Measurements from ENCODE around the gene TNFSF9.
A peak's percentile ranks its signal among the peaks of the same experiment; 100 is the strongest.

The TNFSF9 gene

DNA sequence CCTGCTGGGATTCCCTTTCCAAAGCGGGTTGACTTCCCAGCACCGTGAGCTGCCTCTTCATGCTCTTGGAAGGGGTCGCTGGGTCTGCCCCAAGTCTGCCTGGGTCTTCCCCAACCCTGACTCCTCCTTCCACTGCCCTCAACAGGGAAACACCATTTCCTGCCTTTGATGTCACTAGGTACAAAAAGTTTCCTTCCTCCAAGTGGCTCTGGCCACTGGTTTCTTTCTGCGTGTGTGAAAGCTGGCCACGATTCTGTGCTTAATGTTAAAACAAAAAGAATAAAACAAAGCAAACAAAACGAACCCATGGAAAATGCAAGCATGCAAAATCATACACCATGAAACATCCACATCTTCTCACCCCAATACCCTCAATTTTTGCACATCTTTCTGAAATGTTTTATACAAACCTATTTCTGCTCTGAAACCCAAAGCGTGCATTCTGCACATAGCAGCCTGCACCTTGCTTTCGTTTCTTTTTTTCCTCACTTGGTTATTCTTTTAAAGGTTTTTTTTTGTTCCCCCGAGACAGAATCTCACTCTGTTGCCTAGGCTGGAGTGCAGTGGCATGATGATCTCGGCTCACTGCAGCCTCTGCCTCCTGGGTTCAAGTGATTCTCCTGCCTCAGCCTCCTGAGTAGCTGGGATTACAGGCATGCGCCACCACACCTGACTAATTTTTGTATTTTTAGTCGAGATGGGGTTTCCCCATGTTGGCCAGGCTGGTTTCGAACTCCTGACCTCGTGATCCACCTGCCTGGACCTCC, 12.5 kb upstream of the TNFSF9 start:
- peak overlapping the region in 5 of 7 experiments; percentile 16 to 53 (median 20) for H3K4me3 ChIP-seq (ENCODE audit: control insufficient read depth in 1 of 7, extremely low read depth in 1 of 7, insufficient read depth in 4 of 7, low read depth in 2 of 7, low read length in 6 of 7)
- DNase-seq: peak in 2 of 3 donors; percentile 37 to 40
- no peaks in the 10 kb centered on the region for H3K9me3 ChIP-seq (ENCODE audit: control extremely low read depth in 1 of 5, control insufficient read depth in 4 of 5, insufficient read depth in 2 of 5, low read depth in 1 of 5, low read length in 4 of 5)
- no peak overlapping the region for H3K27ac ChIP-seq (ENCODE audit: insufficient read depth in 1 of 2, low read depth in 1 of 2, low read length in 2 of 2, poor library complexity in 1 of 2, severe bottlenecking in 2 of 2)
- CTCF ChIA-PET: interaction anchor here (0.7 to 2.5 kb wide), 6 partner anchors 17 to 440 kb away, joined by 3 to 16 read pairs (median 4); partner anchors contain the start of gene VAV1
- WGBS (ENCODE audit: insufficient coverage): 17% methylated on average over 6 of the region's 14 CpGs
- POLR2A ChIA-PET: interaction anchor here (0.6 kb wide), 1 partner anchor 678 kb away, joined by 3 read pairs; no protein-coding TSS in a partner anchor
- H3K4me1 ChIP-seq (ENCODE audit: control extremely low read depth in 1 of 4, control insufficient read depth in 4 of 4, insufficient read depth in 4 of 4, low read length in 3 of 4): peaks cover 7 to 32% (median 24%) of the 10 kb centered on the region in 4 experiments
- H3K36me3 ChIP-seq (ENCODE audit: control insufficient read depth in 4 of 4, insufficient read depth in 4 of 4, low read length in 3 of 4): no peaks in the 10 kb centered on the region
- H3K27me3 ChIP-seq (replicated peaks in 2 of 5; ENCODE audit: control insufficient read depth in 4 of 5, insufficient read depth in 5 of 5, low read length in 4 of 5): no peaks in the 10 kb centered on the region

DNA sequence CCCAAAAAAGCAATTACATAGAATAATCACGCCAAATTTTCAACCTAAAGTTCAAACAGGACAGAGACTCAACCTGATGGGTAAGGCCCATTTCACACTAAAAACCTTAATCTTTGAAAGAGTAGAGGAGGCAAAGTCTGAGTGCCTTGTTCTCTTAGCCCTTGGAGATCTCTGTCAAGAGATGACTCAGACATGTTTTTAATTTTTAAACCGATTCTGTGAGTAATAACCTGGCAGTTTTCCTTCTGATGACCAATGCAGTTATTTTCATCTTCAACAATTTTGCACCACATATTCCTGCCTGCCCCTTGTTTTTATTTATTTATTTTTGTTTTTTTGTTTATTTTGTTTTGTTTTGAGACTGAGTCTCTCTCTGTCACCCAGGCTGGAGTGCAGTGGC, 11.5 kb upstream of the TNFSF9 start:
- WGBS (ENCODE audit: insufficient coverage): 80% methylated on average over 1 of the region's 2 CpGs
- ChIA-PET CTCF (interaction anchor here (0.9 kb wide), 1 partner anchor 344 kb away, joined by 3 read pairs; no protein-coding TSS in a partner anchor), POLR2A (no interaction called here)
- no peak for DNase-seq
- peaks cover 7 to 32% (median 24%) of the 10 kb centered on the region in 4 experiments for H3K4me1 ChIP-seq (ENCODE audit: control extremely low read depth in 1 of 4, control insufficient read depth in 4 of 4, insufficient read depth in 4 of 4, low read length in 3 of 4)
- H3K27ac ChIP-seq (ENCODE audit: insufficient read depth in 1 of 2, low read depth in 1 of 2, low read length in 2 of 2, poor library complexity in 1 of 2, severe bottlenecking in 2 of 2): no peak overlapping the region
- H3K27me3 ChIP-seq (replicated peaks in 2 of 5; ENCODE audit: control insufficient read depth in 4 of 5, insufficient read depth in 5 of 5, low read length in 4 of 5): no peaks in the 10 kb centered on the region
- H3K9me3 ChIP-seq (ENCODE audit: control extremely low read depth in 1 of 5, control insufficient read depth in 4 of 5, insufficient read depth in 2 of 5, low read depth in 1 of 5, low read length in 4 of 5): no peaks in the 10 kb centered on the region
- H3K4me3 ChIP-seq (ENCODE audit: control insufficient read depth in 1 of 7, extremely low read depth in 1 of 7, insufficient read depth in 4 of 7, low read depth in 2 of 7, low read length in 6 of 7): no peak overlapping the region
- no peaks in the 10 kb centered on the region for H3K36me3 ChIP-seq (ENCODE audit: control insufficient read depth in 4 of 4, insufficient read depth in 4 of 4, low read length in 3 of 4)

DNA sequence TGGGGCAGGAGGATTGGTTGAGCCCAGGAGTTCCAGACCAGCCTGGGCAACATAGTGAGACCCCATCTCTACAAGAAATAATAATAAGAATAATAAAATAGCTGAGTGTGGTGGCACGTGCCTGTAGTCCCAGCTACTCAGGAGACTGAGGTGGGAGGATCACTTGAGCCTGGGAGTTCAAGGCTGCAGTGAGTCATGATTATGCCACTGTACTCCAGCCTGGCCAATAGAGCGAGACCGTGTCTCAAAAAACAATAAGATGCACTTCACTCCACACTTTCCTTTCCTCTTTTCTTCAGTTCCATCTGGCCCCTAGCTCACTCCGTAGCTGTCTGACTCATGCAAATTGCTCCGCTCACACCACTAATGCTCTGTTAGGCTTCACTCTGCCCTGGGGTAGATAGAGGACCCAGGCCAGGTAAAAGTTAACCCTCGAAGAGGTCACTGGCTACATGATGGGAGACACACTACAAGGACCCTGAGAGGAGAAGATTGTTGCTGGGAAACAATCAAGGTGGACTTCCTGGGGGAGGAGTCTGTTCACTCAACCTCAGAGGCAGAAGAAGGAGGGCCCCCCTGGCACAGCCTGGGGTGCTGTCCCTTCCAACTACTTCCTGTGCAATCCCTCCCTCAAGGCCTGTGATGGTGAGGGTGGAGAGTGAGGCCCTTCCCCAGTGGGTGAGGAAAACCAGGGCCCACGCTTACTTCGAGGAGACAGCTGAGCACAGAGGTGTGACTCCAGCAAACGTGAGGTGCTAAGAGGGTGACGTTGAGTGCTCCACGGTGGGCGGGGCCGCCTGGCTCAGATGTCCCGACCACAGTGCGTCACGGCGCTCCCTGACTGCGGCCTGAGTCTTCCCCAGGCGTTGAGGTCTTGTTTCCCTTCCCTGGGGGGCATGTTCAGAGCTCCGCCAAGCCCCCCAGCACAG, 8.8 kb upstream of the TNFSF9 start:
- DNase-seq: peak in 1 of 3 donors; percentile 31
- H3K36me3 ChIP-seq (ENCODE audit: control insufficient read depth in 4 of 4, insufficient read depth in 4 of 4, low read length in 3 of 4): no peaks in the 10 kb centered on the region
- H3K27me3 ChIP-seq (replicated peaks in 2 of 5; ENCODE audit: control insufficient read depth in 4 of 5, insufficient read depth in 5 of 5, low read length in 4 of 5): no peaks in the 10 kb centered on the region
- H3K4me1 ChIP-seq (ENCODE audit: control extremely low read depth in 1 of 4, control insufficient read depth in 4 of 4, insufficient read depth in 4 of 4, low read length in 3 of 4): peaks cover 7 to 20% (median 13%) of the 10 kb centered on the region in 4 experiments
- CTCF ChIA-PET: no interaction called here
- 79% methylated on average over 16 of the region's 20 CpGs for WGBS (ENCODE audit: insufficient coverage)
- POLR2A ChIA-PET: no interaction called here
- no peak overlapping the region for H3K4me3 ChIP-seq (ENCODE audit: control insufficient read depth in 1 of 7, extremely low read depth in 1 of 7, insufficient read depth in 4 of 7, low read depth in 2 of 7, low read length in 6 of 7)
- no peaks in the 10 kb centered on the region for H3K9me3 ChIP-seq (ENCODE audit: control extremely low read depth in 1 of 5, control insufficient read depth in 4 of 5, insufficient read depth in 2 of 5, low read depth in 1 of 5, low read length in 4 of 5)
- no peak overlapping the region for H3K27ac ChIP-seq (ENCODE audit: insufficient read depth in 1 of 2, low read depth in 1 of 2, low read length in 2 of 2, poor library complexity in 1 of 2, severe bottlenecking in 2 of 2)

DNA sequence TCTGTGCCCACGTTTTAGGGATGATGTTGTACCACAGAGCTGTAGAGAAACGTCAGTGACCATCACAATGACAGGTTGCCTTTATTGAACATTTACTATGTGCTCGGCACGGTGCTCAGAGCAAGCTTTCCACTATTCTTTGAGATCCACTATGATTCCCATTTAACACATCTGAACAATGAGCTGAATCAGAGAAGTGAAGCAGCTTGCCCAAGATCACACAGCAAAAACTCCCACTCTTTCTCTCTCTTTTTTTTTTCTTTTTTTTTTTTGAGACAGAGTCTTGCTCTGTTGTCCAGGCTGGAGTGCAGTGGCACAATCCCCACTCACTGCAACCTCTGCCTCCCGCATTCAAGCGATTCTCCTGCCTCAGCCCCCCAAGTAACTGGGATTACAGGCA, 8.1 kb upstream of the TNFSF9 start:
- Histone ChIP-seq H3K27ac (ENCODE audit: insufficient read depth in 1 of 2, low read depth in 1 of 2, low read length in 2 of 2, poor library complexity in 1 of 2, severe bottlenecking in 2 of 2) (no peak overlapping the region), H3K9me3 (ENCODE audit: control extremely low read depth in 1 of 5, control insufficient read depth in 4 of 5, insufficient read depth in 2 of 5, low read depth in 1 of 5, low read length in 4 of 5) (no peaks in the 10 kb centered on the region), H3K4me1 (ENCODE audit: control extremely low read depth in 1 of 4, control insufficient read depth in 4 of 4, insufficient read depth in 4 of 4, low read length in 3 of 4) (peaks cover 5 to 13% (median 8%) of the 10 kb centered on the region in 4 experiments), H3K27me3 (replicated peaks in 2 of 5; ENCODE audit: control insufficient read depth in 4 of 5, insufficient read depth in 5 of 5, low read length in 4 of 5) (no peaks in the 10 kb centered on the region), H3K4me3 (ENCODE audit: control insufficient read depth in 1 of 7, extremely low read depth in 1 of 7, insufficient read depth in 4 of 7, low read depth in 2 of 7, low read length in 6 of 7) (no peak overlapping the region), H3K36me3 (ENCODE audit: control insufficient read depth in 4 of 4, insufficient read depth in 4 of 4, low read length in 3 of 4) (no peaks in the 10 kb centered on the region)
- DNase-seq: no peak
- POLR2A ChIA-PET: no interaction called here
- CTCF ChIA-PET: no interaction called here
- WGBS (ENCODE audit: insufficient coverage): 93% methylated on average over 6 of the region's 6 CpGs

DNA sequence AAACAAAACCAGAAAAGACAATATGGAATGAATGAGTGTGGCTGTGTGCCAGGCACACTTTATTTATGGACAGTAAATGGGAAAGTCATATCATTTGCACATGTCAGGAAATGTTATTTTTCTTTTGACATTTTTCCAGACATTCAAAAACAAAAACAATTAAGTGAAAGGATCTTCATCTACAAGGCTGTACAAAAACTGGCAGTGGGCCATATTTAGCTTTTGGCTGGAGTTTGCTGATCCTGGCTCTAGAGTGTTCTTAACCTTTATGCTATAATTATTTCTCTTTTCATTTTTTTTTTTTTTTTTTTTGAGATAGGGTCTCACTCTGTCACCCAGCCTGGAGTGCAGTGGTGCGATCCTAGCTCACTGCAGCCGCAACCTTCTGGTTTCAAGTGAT, 6.5 kb upstream of the TNFSF9 start:
- 100% methylated on average over 2 of the region's 2 CpGs for WGBS (ENCODE audit: insufficient coverage)
- ChIA-PET CTCF (interaction anchor here (1.5 kb wide), 1 partner anchor 17 kb away, joined by 4 read pairs; no protein-coding TSS in a partner anchor), POLR2A (interaction anchor here (0.6 kb wide), 1 partner anchor 816 kb away, joined by 3 read pairs; no protein-coding TSS in a partner anchor)
- no peak overlapping the region for H3K4me3 ChIP-seq (ENCODE audit: control insufficient read depth in 1 of 7, extremely low read depth in 1 of 7, insufficient read depth in 4 of 7, low read depth in 2 of 7, low read length in 6 of 7)
- no peaks in the 10 kb centered on the region for H3K27me3 ChIP-seq (replicated peaks in 2 of 5; ENCODE audit: control insufficient read depth in 4 of 5, insufficient read depth in 5 of 5, low read length in 4 of 5)
- DNase-seq: no peak
- no peaks in the 10 kb centered on the region for H3K36me3 ChIP-seq (ENCODE audit: control insufficient read depth in 4 of 4, insufficient read depth in 4 of 4, low read length in 3 of 4)
- no peak overlapping the region for H3K27ac ChIP-seq (ENCODE audit: insufficient read depth in 1 of 2, low read depth in 1 of 2, low read length in 2 of 2, poor library complexity in 1 of 2, severe bottlenecking in 2 of 2)
- peaks cover 4 to 18% (median 9%) of the 10 kb centered on the region in 4 experiments for H3K4me1 ChIP-seq (ENCODE audit: control extremely low read depth in 1 of 4, control insufficient read depth in 4 of 4, insufficient read depth in 4 of 4, low read length in 3 of 4)
- H3K9me3 ChIP-seq (ENCODE audit: control extremely low read depth in 1 of 5, control insufficient read depth in 4 of 5, insufficient read depth in 2 of 5, low read depth in 1 of 5, low read length in 4 of 5): no peaks in the 10 kb centered on the region

DNA sequence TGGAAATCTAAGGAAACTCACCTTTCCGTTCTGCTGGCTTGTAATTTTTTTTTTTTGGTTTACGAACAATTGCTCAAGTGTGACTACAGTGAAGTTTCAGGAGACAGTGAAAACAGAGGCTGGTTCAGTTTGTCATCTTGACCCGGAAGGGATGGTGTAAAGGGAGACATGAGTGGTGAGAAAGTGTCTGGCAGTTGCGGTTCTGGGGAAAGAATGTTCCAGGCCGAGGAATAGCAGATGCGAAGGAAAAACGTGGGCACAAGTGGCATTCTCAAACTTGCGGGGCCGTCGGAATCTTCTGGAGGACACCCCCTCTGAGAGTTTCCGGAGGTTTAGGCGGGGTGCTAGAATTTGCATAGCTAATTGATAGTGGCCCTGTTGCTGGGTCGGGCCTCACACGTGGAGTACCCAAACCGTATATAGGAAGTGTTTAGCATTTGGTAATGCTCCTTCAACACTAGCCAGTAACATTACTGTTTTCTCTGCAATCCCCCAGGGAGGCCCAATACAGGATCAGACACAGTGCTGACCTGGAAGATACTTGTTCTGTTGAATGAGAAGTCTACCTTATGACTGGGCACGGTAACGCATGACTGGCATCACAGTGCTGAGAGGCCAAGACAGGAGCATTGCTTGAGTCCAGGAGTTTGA, 2.8 kb upstream of the TNFSF9 start:
- no peak for DNase-seq
- 91% methylated on average over 14 of the region's 17 CpGs for WGBS (ENCODE audit: insufficient coverage)
- Histone ChIP-seq H3K27ac (ENCODE audit: insufficient read depth in 1 of 2, low read depth in 1 of 2, low read length in 2 of 2, poor library complexity in 1 of 2, severe bottlenecking in 2 of 2) (no peak overlapping the region), H3K36me3 (ENCODE audit: control insufficient read depth in 4 of 4, insufficient read depth in 4 of 4, low read length in 3 of 4) (no peaks in the 10 kb centered on the region), H3K4me3 (ENCODE audit: control insufficient read depth in 1 of 7, extremely low read depth in 1 of 7, insufficient read depth in 4 of 7, low read depth in 2 of 7, low read length in 6 of 7) (no peak overlapping the region), H3K4me1 (ENCODE audit: control extremely low read depth in 1 of 4, control insufficient read depth in 4 of 4, insufficient read depth in 4 of 4, low read length in 3 of 4) (peaks cover 6 to 50% (median 39%) of the 10 kb centered on the region in 4 experiments), H3K27me3 (replicated peaks in 2 of 5; ENCODE audit: control insufficient read depth in 4 of 5, insufficient read depth in 5 of 5, low read length in 4 of 5) (peaks cover 0 to 22% (median 10%) of the 10 kb centered on the region in 5 experiments), H3K9me3 (ENCODE audit: control extremely low read depth in 1 of 5, control insufficient read depth in 4 of 5, insufficient read depth in 2 of 5, low read depth in 1 of 5, low read length in 4 of 5) (no peaks in the 10 kb centered on the region)
- ChIA-PET CTCF (no interaction called here), POLR2A (no interaction called here)

Measured in common myeloid progenitor, CD34-positive (primary cell).